ENCODE results near the gene TFR2. TPM values are rescaled to one million over a fixed set of nuclear protein-coding genes. Genes with fewer than 3 reads are reported as not detected.

TFR2 gene
- total RNA-seq, 1 donor from 2014 or later = not detected

- intact Hi-C loops (cut with micrococcal nuclease) = no loop called here
- ATAC-seq = no peak
- no peak for DNase-seq
These were observed 19.8 kb downstream of the TFR2 start for GRCh38 chr7:100621554-100621953.

DNA sequence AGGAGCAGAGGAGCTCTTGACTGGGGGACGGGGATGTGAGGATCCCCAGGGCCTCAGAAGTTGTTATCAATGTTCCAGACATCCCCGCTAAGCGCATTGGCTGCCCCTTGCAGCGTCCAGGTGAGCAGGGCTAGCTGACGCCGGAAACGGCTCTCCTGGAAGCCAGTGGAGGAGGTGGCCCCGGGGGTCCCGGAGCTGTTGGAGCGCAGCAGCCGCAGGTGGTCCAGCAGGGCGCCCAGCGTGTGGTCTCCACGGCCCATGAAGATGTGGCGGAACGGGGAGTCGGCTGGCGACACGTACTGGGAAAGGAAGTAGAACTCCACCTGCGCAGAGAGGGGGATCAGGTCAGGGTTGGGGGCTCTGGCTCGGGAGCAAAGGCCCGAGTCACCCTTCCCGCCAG is 20.5 kb downstream of the TFR2 start:
- no peak for DNase-seq
- no peak for ATAC-seq
- intact Hi-C loops (cut with micrococcal nuclease) = no loop called here

GRCh38 chr7:100620239-100620638 is 21.1 kb downstream of the TFR2 start:
- no peak for DNase-seq
- intact Hi-C loops (cut with micrococcal nuclease) = no loop called here
- no peak for ATAC-seq

- intact Hi-C loops (cut with micrococcal nuclease) = no loop called here
- no peak for ATAC-seq
- DNase-seq = no peak
These were observed 27.0 kb downstream of the TFR2 start for GRCh38 chr7:100614308-100614861.

- DNase-seq (no peak), ATAC-seq (no peak)
- intact Hi-C loops (cut with micrococcal nuclease) = no loop called here
These were observed 27.8 kb downstream of the TFR2 start for GRCh38 chr7:100613412-100614175.

GRCh38 chr7:100612730-100613390 is 28.5 kb downstream of the TFR2 start:
- no peak for DNase-seq
- intact Hi-C loops (cut with micrococcal nuclease) = no loop called here

GRCh38 chr7:100611983-100612729 is 29.2 kb downstream of the TFR2 start, which contains the start of gene MOSPD3:
Gene MOSPD3 (plus strand): TSS chr7:100612540. CDS start chr7:100612792, 252 bp downstream.
- DNase-seq (peak; percentile 98), ATAC-seq (peak; percentile 98)
- intact Hi-C loops (cut with micrococcal nuclease) = no loop called here

More at GRCh38 chr7:100612730-100613390, 28.5 kb downstream of the TFR2 start:
- ATAC-seq = peak; percentile 8

- no peak for DNase-seq
- ATAC-seq = no peak
- intact Hi-C loops (cut with micrococcal nuclease) = no loop called here
These were observed 31.4 kb downstream of the TFR2 start for GRCh38 chr7:100609958-100610357.

- DNase-seq = no peak
- no peak for ATAC-seq
- intact Hi-C loops (cut with micrococcal nuclease) = no loop called here
These were observed 34.2 kb downstream of the TFR2 start for GRCh38 chr7:100607111-100607510.

- no peak for ATAC-seq
- DNase-seq = no peak
- intact Hi-C loops (cut with micrococcal nuclease) = no loop called here
These were observed 35.0 kb downstream of the TFR2 start for GRCh38 chr7:100606313-100606712.

DNA sequence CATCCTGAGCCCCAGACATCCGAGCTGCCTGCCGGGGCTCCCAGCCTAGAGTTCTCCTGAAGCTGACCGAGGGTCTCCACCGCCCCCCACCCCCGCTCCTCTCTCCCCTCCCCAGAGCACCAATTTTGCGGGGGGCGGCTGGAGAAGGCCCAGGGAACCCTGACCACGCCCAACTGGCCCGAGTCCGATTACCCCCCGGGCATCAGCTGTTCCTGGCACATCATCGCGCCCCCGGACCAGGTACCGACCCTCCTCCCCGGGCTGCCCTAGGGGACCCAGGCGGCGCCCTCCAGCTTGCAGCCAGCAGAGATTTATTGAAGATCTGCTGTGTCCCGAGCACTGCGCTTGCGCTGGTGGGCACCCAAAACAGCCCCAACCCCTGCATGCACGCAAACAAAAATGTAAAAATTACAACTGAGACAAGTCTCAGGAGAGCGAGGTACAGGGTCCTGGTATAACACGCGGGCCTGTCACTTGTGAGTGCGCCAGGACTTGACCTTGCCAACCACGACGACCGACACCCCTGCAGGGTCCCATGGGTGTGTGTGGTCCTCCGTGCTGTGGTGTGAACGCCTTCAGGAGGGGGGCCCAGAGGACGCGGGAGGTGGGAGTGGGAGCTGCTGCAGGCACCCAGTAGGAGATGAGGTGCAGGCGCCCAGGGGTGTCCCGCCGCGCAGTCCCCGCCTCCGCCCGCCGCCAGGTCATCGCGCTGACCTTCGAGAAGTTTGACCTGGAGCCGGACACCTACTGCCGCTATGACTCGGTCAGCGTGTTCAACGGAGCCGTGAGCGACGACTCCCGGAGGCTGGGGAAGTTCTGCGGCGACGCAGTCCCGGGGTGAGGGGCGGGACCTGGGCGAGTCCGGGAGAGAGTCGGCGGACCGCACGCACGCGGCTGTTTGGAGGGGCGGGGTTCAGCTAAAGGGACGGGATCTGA is 36.1 kb downstream of the TFR2 start:
- ATAC-seq (peak; percentile 33), DNase-seq (peak; percentile 77)
- intact Hi-C loops (cut with micrococcal nuclease) = no loop called here

- DNase-seq = peak; percentile 88
- peak; percentile 82 for ATAC-seq
- intact Hi-C loops (cut with micrococcal nuclease) = no loop called here
These were observed 37.0 kb downstream of the TFR2 start for GRCh38 chr7:100604028-100604975.

DNA sequence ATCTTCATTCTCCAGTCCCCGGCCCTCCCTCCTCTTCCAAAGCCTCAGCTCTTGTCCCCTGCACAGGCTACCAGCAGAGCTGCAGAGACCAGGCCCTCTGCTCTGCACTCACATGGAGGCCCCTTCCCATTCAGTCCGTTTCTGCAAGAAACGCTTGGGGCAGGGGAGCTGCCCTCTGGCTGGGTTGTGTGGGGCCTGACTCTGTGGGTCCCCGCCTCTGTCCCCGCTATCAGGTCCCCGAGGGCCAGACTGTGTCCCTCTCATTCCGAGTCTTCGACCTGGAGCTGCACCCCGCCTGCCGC is 37.7 kb downstream of the TFR2 start:
- ATAC-seq (no peak), DNase-seq (no peak)
- intact Hi-C loops (cut with micrococcal nuclease) = no loop called here

GRCh38 chr7:100602889-100603725 is 38.2 kb downstream of the TFR2 start:
- intact Hi-C loops (cut with micrococcal nuclease) = no loop called here
- DNase-seq (peak; percentile 86), ATAC-seq (peak; percentile 65)

GRCh38 chr7:100600730-100601038 is 40.7 kb downstream of the TFR2 start:
- intact Hi-C loops (cut with micrococcal nuclease) = no loop called here
- ATAC-seq = no peak
- no peak for DNase-seq

GRCh38 chr7:100599911-100600729 is 41.2 kb downstream of the TFR2 start:
- intact Hi-C loops (cut with micrococcal nuclease) = no loop called here
- DNase-seq (no peak), ATAC-seq (no peak)

All from left ventricle myocardium superior (tissue), 1 donor.